Kidney (tissue), 14 donors: ENCODE measurements around the gene WTAP. TPM values are rescaled to one million over a fixed set of nuclear protein-coding genes. Genes with fewer than 3 reads are reported as not detected.
A peak's percentile ranks its signal among the peaks of the same experiment; 100 is the strongest.
"Not testable (repeated sequence)": the region's sequence is repeated elsewhere in the genome, so short reads cannot be mapped to it uniquely, and the experiment has no call there.

Experiments used
- DNase-seq, 5 donors: peaks; one replicate each; pipeline ENCODE4 v3.0.0-alpha.2; 2013 to 2020
- FAIRE-seq: peaks from 2 replicates; lab custom pipeline; 2012; peaks lifted over from hg19 to GRCh38; lab: Jason Lieb, UNC
- H3K27ac ChIP-seq, 2 donors: one replicate each; pipeline ENCODE4 v1.7.0; 2013; ENCODE audit warnings: low read depth in 2 of 2, low read length in 2 of 2, inconsistent platforms in 1 of 2
- H3K27me3 ChIP-seq: one replicate; pipeline ENCODE4 v1.7.1; 2013; ENCODE audit warnings: low read length, inconsistent platforms; ENCODE audit not compliant: control insufficient read depth, insufficient read depth
- H3K36me3 ChIP-seq, 3 donors: one replicate each; pipeline versions ENCODE4 v1.7.0 to v1.7.1; 2013; ENCODE audit warnings: low read length in 3 of 3, control low read depth in 1 of 3, inconsistent platforms in 1 of 3; ENCODE audit not compliant: insufficient read depth in 3 of 3, control insufficient read depth in 2 of 3
- H3K4me1 ChIP-seq, 3 donors: one replicate each; pipeline versions ENCODE4 v1.7.0 to v1.7.1; 2013; ENCODE audit warnings: low read length in 3 of 3, inconsistent platforms in 1 of 3, low read depth in 1 of 3; ENCODE audit not compliant: control insufficient read depth in 2 of 3, insufficient read depth in 2 of 3
- H3K4me3 ChIP-seq, 3 donors: one replicate each; pipeline versions ENCODE4 v1.7.0 to v1.8.1; 2013; ENCODE audit warnings: low read length in 3 of 3, control low read depth in 1 of 3, inconsistent platforms in 1 of 3
- H3K9ac ChIP-seq, 3 donors: one replicate each; pipeline versions ENCODE4 v1.7.0 to v1.7.1; 2013; ENCODE audit warnings: low read length in 3 of 3, control low read depth in 1 of 3, inconsistent platforms in 1 of 3
- H3K9me3 ChIP-seq, 3 donors: one replicate each; pipeline versions ENCODE4 v1.7.0 to v1.7.1; 2013; ENCODE audit warnings: low read length in 3 of 3, control low read depth in 1 of 3, inconsistent platforms in 1 of 3; ENCODE audit not compliant: control insufficient read depth in 2 of 3, insufficient read depth in 1 of 3
- intact Hi-C: fragments of 100-400 bp; cut with DNase I; formaldehyde crosslinking; loops from one replicate; pipeline ENCODE4 v1.11.1; 2022
- polyA plus RNA-seq: library from polyadenylated mRNA; stranded (reverse); fragments of 350-450 nt; fragmentation: Illumina TruSeq; extraction: RNeasy Lipid Tissue Mini Kit (QIAGEN cat#74804); gene quantifications from one replicate; pipeline ENCODE4 v1.2.3, GENCODE V29; 2014; ENCODE audit warnings: low read depth, low replicate concordance; ENCODE audit not compliant: insufficient read depth
- total RNA-seq: library from RNA; stranded (reverse); fragmentation: NEBNext Ultra II Directional; extraction: Animal tissue kit (Norgen Biotek cat#: 25700); gene quantifications from one replicate; pipeline ENCODE4 v1.2.1, GENCODE V29; 2021
- TF ChIP-seq, protein P1 (sequence below): IDR thresholded peaks from 3 replicates; pipeline ENCODE4 v1.5.1; 2012; ENCODE audit warnings: mild to moderate bottlenecking, moderate library complexity, borderline replicate concordance; ENCODE audit not compliant: insufficient read depth; ENCODE audit errors: extremely low read depth
- donor health status: control.
- donor health status: control.
- donor health status: control.
- donor health status: control.
- donor health status: control.
- donor health status: DM: yes; HTN: yes; CAD: no.
- donor health status: Normal renal cell carcinoma (clear cell type).

Gene WTAP
- total and polyA plus RNA-seq, 2 donors from 2014 or later: 63.5 to 108 TPM

DNA sequence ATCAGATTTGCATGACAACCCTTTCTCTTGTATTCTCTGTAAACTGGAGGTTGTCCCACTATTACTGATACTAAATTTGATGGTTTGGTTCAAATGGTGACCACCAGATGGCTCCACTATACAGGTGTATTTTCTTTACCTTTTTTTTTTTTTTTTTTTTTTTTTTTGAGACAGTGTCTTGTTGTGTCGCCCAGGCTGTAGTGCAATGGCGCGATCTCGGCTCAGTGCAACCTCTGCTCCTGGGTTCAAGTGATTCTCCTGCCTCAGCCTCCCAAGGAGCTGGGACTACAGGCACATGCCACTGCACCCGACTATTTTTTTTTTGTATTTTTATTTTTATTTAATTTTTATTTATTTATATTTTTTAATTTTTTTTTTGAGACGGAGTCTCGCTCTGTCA lies 6.6 kb upstream of the WTAP start:
- Histone ChIP-seq H3K9ac (no peak overlapping the region), H3K27me3 (no peaks in the 10 kb centered on the region), H3K4me3 (no peak overlapping the region), H3K9me3 (no peaks in the 10 kb centered on the region), H3K36me3 (no peaks in the 10 kb centered on the region), H3K27ac (no peak overlapping the region), H3K4me1 (peaks cover 0 to 1% (median under 1%) of the 10 kb centered on the region in 3 donors)
- intact Hi-C loops: no loop called here
- TF ChIP-seq, protein P1, sequence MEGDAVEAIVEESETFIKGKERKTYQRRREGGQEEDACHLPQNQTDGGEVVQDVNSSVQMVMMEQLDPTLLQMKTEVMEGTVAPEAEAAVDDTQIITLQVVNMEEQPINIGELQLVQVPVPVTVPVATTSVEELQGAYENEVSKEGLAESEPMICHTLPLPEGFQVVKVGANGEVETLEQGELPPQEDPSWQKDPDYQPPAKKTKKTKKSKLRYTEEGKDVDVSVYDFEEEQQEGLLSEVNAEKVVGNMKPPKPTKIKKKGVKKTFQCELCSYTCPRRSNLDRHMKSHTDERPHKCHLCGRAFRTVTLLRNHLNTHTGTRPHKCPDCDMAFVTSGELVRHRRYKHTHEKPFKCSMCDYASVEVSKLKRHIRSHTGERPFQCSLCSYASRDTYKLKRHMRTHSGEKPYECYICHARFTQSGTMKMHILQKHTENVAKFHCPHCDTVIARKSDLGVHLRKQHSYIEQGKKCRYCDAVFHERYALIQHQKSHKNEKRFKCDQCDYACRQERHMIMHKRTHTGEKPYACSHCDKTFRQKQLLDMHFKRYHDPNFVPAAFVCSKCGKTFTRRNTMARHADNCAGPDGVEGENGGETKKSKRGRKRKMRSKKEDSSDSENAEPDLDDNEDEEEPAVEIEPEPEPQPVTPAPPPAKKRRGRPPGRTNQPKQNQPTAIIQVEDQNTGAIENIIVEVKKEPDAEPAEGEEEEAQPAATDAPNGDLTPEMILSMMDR: peak; percentile 23
- FAIRE-seq (no peak), DNase-seq (peak in 2 of 5 donors; percentile 48 to 66)

DNA sequence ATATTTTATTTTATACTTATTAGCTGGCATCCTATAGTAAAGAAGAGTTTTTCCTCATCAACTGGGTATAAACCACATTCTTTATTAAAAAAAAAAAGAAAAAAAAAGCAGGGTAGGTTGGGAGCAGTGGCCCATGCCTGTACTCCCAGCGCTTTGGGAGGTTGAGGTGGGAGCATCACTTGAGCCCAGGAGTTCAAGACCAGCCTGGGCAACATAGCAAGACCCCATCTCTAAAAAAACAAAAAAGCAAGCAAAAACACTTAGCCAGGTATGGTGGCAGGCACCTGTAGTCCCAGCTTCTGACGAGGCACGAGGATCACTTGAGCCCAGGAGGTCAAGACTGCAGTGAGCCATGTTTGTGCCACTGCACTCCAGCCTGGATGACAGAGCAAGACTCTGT lies 5.3 kb upstream of the WTAP start:
- intact Hi-C loops, H3K27me3 ChIP-seq, H3K4me3 ChIP-seq, H3K36me3 ChIP-seq, H3K4me1 ChIP-seq, H3K27ac ChIP-seq, FAIRE-seq, DNase-seq, H3K9me3 ChIP-seq, H3K9ac ChIP-seq: not testable (repeated sequence)

DNA sequence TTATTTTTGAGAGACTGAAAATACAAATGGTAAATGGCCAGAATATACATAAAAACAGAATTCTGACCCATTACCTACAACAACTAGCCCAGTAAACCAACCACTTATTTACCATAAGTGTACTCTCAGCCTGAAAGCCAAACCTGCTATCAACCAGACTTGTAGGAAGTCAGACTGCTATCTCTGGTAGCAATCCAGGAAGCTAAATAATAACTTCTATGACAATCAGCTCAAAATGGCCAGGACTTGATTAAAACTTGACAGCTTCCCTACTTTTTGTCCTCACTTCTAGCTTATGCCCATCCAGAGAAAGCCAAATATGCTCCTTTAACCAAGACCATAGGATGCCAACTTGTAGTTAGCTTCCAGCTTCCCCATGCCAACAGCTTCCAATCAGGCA lies 4.7 kb upstream of the WTAP start:
- intact Hi-C loops: no loop called here

DNA sequence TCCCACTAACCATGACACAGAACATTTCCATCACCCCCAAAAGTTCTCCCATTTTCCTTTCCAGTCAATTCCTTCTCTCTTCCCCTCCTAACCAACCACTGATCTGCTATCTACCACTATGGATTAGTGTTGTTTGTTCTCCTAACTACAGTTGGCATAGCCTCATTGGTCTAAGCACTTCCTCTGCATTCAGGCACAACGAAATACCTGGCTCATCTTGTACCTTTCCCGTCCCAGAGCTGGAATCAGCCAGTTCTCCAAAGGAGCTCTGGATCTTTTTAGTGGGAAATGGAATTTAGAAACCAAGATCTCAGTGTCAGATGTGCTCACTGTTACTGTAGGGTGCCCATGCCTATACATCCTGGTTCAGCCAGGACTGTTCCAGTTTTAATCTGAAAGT lies 4.0 kb upstream of the WTAP start:
- FAIRE-seq (no peak), DNase-seq (no peak)
- H3K36me3 ChIP-seq: no peaks in the 10 kb centered on the region
- no peaks in the 10 kb centered on the region for H3K9me3 ChIP-seq
- no peak overlapping the region for H3K4me3 ChIP-seq
- no peaks in the 10 kb centered on the region for H3K27me3 ChIP-seq
- intact Hi-C loops: no loop called here
- no peak overlapping the region for H3K9ac ChIP-seq
- H3K27ac ChIP-seq: no peak overlapping the region
- peaks cover 0 to 6% (median 3%) of the 10 kb centered on the region in 3 donors for H3K4me1 ChIP-seq
- TF ChIP-seq, protein P1: no peak

More for the DNA sequence above, 4.7 kb upstream of the WTAP start:
- no peaks in the 10 kb centered on the region for H3K9me3 ChIP-seq
- H3K4me3 ChIP-seq: no peak overlapping the region
- peaks cover 0 to 6% (median 3%) of the 10 kb centered on the region in 3 donors for H3K4me1 ChIP-seq
- DNase-seq: no peak
- TF ChIP-seq, protein P1: no peak
- H3K27ac ChIP-seq: no peak overlapping the region
- H3K27me3 ChIP-seq: no peaks in the 10 kb centered on the region
- no peak overlapping the region for H3K9ac ChIP-seq
- H3K36me3 ChIP-seq: no peaks in the 10 kb centered on the region
- no peak for FAIRE-seq
